Measurements from ENCODE around the gene PRRX2. TPM values are rescaled to one million over a fixed set of nuclear protein-coding genes. Genes with fewer than 3 reads are reported as not detected.

Gene PRRX2
- total RNA-seq, 1 experiment from 2014 or later = 10.7 TPM

GRCh38 chr9:129701549-129701948, 36.1 kb downstream of the PRRX2 start (continued):
- TF ChIP-seq E2F5 (CRISPR knock-in tag; IDR thresholded peaks at IDR 0.05) = no peak
- TF ChIP-seq ZNF317 (CRISPR knock-in tag; IDR thresholded peaks at IDR 0.05; ENCODE audit: borderline replicate concordance, low read depth) = no peak
- TF ChIP-seq ZMAT4 (CRISPR knock-in tag; IDR thresholded peaks at IDR 0.05) = no peak
- no peak for TF ChIP-seq FOXP1 (CRISPR knock-in tag; IDR thresholded peaks at IDR 0.05; ENCODE audit: borderline replicate concordance)
- TF ChIP-seq TEAD4 (CRISPR knock-in tag; IDR thresholded peaks at IDR 0.05) = no peak
- no peak for TF ChIP-seq NR1H2 (CRISPR knock-in tag; IDR thresholded peaks at IDR 0.05)

DNA sequence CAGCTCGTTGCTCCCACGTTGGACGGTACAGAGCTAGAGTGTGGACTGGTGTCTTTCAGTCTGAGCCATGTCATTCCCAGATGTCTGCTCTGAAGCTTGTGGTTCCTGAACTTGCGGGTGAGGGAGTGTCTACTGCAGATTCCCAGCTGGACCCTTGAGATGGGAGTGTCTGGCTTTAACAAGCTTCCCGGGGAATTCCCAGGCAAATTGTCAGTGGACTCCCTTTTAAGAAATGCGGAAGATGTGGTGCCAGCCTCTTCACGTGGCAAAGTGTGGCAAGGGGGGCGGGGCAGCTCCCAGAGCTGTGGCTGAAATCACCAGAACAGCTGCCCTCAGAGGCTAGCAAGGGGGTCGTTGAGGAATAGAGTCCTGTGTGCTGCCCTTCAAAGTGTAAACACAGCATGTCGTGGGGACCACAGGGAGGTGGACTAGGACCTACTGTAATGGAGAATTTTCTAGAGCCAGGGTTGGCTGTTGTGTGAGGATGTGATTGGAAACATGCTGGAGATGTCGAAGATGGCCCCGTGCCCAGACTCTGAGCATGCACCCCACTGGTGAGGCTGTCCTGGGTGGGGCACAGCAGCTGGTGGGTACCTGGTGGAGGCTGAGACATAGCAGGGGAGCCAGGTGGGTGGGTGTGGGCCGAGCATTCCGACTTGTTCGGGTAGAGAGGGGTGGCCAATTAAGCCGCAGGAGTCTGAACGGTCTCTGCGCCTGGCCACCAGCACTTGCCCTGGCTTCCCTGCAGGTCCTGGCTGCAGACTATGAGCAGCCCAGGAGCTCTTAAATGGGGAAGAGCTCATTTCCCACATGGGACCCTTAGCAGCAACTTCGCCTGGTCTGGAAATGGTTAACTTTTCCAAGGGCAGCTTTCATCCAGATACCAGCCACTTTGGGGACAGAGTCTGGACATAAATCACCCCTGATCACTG, 37.4 kb downstream of the PRRX2 start:
- ChIA-PET CTCF (interaction anchor here (0.6 to 2.0 kb wide), 4 partner anchors 12 to 35 kb away, joined by 3 to 8 read pairs (median 6); no protein-coding TSS in a partner anchor), POLR2A (no interaction called here)
- ATAC-seq = no peak
- H3K9me3 Mint-ChIP-seq = no peaks in the 10 kb centered on the region
- H3K4me3 Mint-ChIP-seq = no peak overlapping the region
- H3K4me1 Mint-ChIP-seq = no peaks in the 10 kb centered on the region
- H3K27me3 Mint-ChIP-seq (ENCODE audit: low read depth) = no peaks in the 10 kb centered on the region
- no peak overlapping the region; the same call in 1 of the 2 replicates for H3K27ac Mint-ChIP-seq
- no peak for TF ChIP-seq ZNF671 (CRISPR knock-in tag; IDR thresholded peaks at IDR 0.05)
- no peak for TF ChIP-seq ZNF219 (CRISPR knock-in tag; IDR thresholded peaks at IDR 0.05; ENCODE audit: borderline replicate concordance)
- no peak for TF ChIP-seq NR3C1 (CRISPR knock-in tag; conservative IDR thresholded peaks at IDR 0.05; ENCODE audit: low read depth)
- no peak for TF ChIP-seq ZNF263 (CRISPR knock-in tag; IDR thresholded peaks at IDR 0.05; ENCODE audit: low read depth)
- no peak for TF ChIP-seq ZNF423 (CRISPR knock-in tag; IDR thresholded peaks at IDR 0.05)
- no peak for TF ChIP-seq FOXP1 (CRISPR knock-in tag; IDR thresholded peaks at IDR 0.05; ENCODE audit: borderline replicate concordance)
- TF ChIP-seq FOXP4 (CRISPR knock-in tag; IDR thresholded peaks at IDR 0.05) = no peak
- no peak for TF ChIP-seq ETV6 (CRISPR knock-in tag; IDR thresholded peaks at IDR 0.05)
- TF ChIP-seq TCF7 (CRISPR knock-in tag; IDR thresholded peaks at IDR 0.05; ENCODE audit: low read depth) = no peak
- TF ChIP-seq CBFB (CRISPR knock-in tag; IDR thresholded peaks at IDR 0.05; ENCODE audit: low read depth) = no peak
- no peak for TF ChIP-seq ZMAT4 (CRISPR knock-in tag; IDR thresholded peaks at IDR 0.05)
- H3K36me3 Mint-ChIP-seq = no peaks in the 10 kb centered on the region
- DNase-seq (ENCODE audit: low spot score) = no peak

GRCh38 chr9:129703667-129704355, 38.4 kb downstream of the PRRX2 start:
- H3K36me3 Mint-ChIP-seq = no peaks in the 10 kb centered on the region
- peaks cover 4% of the 10 kb centered on the region for H3K4me1 Mint-ChIP-seq
- ChIA-PET CTCF (interaction anchor here (2.0 kb wide), 2 partner anchors 17 to 23 kb away, joined by 7 to 8 read pairs; no protein-coding TSS in a partner anchor), POLR2A (no interaction called here)
- ATAC-seq (no peak), DNase-seq (ENCODE audit: low spot score) (no peak)
- H3K9me3 Mint-ChIP-seq = no peaks in the 10 kb centered on the region
- TF ChIP-seq ESRRA (CRISPR knock-in tag; IDR thresholded peaks at IDR 0.05; ENCODE audit: borderline replicate concordance) (no peak), ZNF317 (CRISPR knock-in tag; IDR thresholded peaks at IDR 0.05; ENCODE audit: borderline replicate concordance, low read depth) (no peak), HMGA2 (CRISPR knock-in tag; IDR thresholded peaks at IDR 0.05) (no peak)
- TF ChIP-seq, protein P1, sequence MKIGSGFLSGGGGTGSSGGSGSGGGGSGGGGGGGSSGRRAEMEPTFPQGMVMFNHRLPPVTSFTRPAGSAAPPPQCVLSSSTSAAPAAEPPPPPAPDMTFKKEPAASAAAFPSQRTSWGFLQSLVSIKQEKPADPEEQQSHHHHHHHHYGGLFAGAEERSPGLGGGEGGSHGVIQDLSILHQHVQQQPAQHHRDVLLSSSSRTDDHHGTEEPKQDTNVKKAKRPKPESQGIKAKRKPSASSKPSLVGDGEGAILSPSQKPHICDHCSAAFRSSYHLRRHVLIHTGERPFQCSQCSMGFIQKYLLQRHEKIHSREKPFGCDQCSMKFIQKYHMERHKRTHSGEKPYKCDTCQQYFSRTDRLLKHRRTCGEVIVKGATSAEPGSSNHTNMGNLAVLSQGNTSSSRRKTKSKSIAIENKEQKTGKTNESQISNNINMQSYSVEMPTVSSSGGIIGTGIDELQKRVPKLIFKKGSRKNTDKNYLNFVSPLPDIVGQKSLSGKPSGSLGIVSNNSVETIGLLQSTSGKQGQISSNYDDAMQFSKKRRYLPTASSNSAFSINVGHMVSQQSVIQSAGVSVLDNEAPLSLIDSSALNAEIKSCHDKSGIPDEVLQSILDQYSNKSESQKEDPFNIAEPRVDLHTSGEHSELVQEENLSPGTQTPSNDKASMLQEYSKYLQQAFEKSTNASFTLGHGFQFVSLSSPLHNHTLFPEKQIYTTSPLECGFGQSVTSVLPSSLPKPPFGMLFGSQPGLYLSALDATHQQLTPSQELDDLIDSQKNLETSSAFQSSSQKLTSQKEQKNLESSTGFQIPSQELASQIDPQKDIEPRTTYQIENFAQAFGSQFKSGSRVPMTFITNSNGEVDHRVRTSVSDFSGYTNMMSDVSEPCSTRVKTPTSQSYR (CRISPR knock-in tag; IDR thresholded peaks at IDR 0.05) = no peak
- TF ChIP-seq, protein P2, sequence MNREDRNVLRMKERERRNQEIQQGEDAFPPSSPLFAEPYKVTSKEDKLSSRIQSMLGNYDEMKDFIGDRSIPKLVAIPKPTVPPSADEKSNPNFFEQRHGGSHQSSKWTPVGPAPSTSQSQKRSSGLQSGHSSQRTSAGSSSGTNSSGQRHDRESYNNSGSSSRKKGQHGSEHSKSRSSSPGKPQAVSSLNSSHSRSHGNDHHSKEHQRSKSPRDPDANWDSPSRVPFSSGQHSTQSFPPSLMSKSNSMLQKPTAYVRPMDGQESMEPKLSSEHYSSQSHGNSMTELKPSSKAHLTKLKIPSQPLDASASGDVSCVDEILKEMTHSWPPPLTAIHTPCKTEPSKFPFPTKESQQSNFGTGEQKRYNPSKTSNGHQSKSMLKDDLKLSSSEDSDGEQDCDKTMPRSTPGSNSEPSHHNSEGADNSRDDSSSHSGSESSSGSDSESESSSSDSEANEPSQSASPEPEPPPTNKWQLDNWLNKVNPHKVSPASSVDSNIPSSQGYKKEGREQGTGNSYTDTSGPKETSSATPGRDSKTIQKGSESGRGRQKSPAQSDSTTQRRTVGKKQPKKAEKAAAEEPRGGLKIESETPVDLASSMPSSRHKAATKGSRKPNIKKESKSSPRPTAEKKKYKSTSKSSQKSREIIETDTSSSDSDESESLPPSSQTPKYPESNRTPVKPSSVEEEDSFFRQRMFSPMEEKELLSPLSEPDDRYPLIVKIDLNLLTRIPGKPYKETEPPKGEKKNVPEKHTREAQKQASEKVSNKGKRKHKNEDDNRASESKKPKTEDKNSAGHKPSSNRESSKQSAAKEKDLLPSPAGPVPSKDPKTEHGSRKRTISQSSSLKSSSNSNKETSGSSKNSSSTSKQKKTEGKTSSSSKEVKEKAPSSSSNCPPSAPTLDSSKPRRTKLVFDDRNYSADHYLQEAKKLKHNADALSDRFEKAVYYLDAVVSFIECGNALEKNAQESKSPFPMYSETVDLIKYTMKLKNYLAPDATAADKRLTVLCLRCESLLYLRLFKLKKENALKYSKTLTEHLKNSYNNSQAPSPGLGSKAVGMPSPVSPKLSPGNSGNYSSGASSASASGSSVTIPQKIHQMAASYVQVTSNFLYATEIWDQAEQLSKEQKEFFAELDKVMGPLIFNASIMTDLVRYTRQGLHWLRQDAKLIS (CRISPR knock-in tag; IDR thresholded peaks at IDR 0.05; ENCODE audit: borderline replicate concordance) = no peak
- no peaks in the 10 kb centered on the region for H3K27me3 Mint-ChIP-seq (ENCODE audit: low read depth)
- H3K4me3 Mint-ChIP-seq = no peak overlapping the region
- H3K27ac Mint-ChIP-seq = no peak overlapping the region; the same call in 1 of the 2 replicates

All from WTC11 (cell line).